ENCODE results near the gene PTPN14. TPM values are rescaled to one million over a fixed set of nuclear protein-coding genes. Genes with fewer than 3 reads are reported as not detected.

Gene PTPN14
- total RNA-seq, 6 experiments from 2014 or later: 1.6 to 4.6 (median 2.1) TPM

DNA sequence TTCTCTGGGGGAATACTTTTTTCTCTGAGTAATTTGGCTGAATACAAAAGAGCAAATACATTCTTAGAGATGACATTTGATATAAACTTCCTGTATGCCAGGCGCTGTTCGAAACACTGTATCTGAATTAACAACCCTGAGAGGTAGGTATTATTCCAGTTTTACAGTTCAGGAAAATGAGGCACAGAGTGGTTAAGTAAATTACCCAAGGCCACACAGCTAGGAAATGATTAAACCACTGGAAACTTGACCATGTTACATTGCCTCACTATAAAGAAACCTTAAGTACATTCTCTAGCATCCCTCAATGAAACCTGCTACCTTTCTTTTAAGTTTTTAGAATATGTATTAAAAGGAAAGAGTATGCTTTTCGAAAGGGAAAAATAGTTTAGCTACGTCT, 215.8 kb downstream of the PTPN14 start:
- Histone ChIP-seq H3K4me1 (no peaks in the 10 kb centered on the region), H3K4me3 (no peak overlapping the region), H3K27me3 (no peaks in the 10 kb centered on the region), H3K9me3 (no peaks in the 10 kb centered on the region), H3K27ac (no peak overlapping the region), H3K36me3 (peaks cover 0 to under 1% (median 0%) of the 10 kb centered on the region in 4 donors)
- TF ChIP-seq CTCF (IDR thresholded peaks at IDR 0.05): no peak
- TF ChIP-seq POLR2A (IDR thresholded peaks at IDR 0.05): no peak
- 92% methylated on average over 4 of the region's 4 CpGs for WGBS (ENCODE audit: insufficient coverage, low coverage, low lambda C conversion rate, missing lambda C conversion rate)
- intact Hi-C loops (cut with DNase I): no loop called here
- DNase-seq: no peak
- no peak for ATAC-seq

GRCh38 chr1:214332946-214333798, 218.2 kb downstream of the PTPN14 start:
- Histone ChIP-seq H3K9me3 (no peaks in the 10 kb centered on the region), H3K27ac (no peak overlapping the region), H3K27me3 (no peaks in the 10 kb centered on the region), H3K36me3 (peaks cover 0 to 8% (median 0%) of the 10 kb centered on the region in 4 donors), H3K4me1 (no peaks in the 10 kb centered on the region), H3K4me3 (no peak overlapping the region)
- ATAC-seq (peak; percentile 18 to 40 (median 32)), DNase-seq (no peak)
- TF ChIP-seq POLR2A (IDR thresholded peaks at IDR 0.05) (no peak), CTCF (IDR thresholded peaks at IDR 0.05) (peak; percentile 62 to 79 (median 71))
- WGBS (ENCODE audit: insufficient coverage, low coverage, low lambda C conversion rate, missing lambda C conversion rate): 35% methylated on average over 2 of the region's 6 CpGs
- intact Hi-C loops (cut with DNase I): loop anchor here in 1 of 2 donors (5.0 kb wide), 1 partner anchor 116 kb away; no protein-coding TSS in a partner anchor

GRCh38 chr1:214331827-214332423, 219.5 kb downstream of the PTPN14 start:
- 63% methylated on average over 5 of the region's 9 CpGs for WGBS (ENCODE audit: insufficient coverage, low coverage, low lambda C conversion rate, missing lambda C conversion rate)
- H3K36me3 ChIP-seq: peaks cover 0 to 8% (median 0%) of the 10 kb centered on the region in 4 donors

DNA sequence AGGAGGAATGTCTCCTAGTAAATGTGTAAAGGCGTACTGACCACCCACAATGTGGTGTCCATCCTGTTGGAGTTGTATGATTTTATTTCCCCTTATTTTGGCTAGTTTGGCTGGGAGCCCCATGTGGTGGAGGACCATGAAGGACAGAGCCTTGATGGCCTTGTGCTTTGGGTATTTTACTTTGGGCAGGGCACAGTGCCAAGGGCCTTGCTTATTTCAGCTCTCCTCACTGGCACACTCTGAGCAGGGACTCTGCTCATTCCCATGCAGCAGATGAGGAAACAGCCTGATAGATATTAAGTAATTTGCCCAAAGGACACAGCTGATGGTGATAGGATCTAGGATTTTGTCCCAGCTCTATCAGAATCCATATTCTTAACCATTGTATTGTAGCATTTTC, 220.2 kb downstream of the PTPN14 start:
- Histone ChIP-seq H3K9me3 (no peaks in the 10 kb centered on the region), H3K36me3 (peaks cover 0 to 8% (median 0%) of the 10 kb centered on the region in 4 donors), H3K4me1 (no peaks in the 10 kb centered on the region), H3K4me3 (no peak overlapping the region), H3K27ac (no peak overlapping the region), H3K27me3 (no peaks in the 10 kb centered on the region)
- no peak for TF ChIP-seq POLR2A (IDR thresholded peaks at IDR 0.05)
- TF ChIP-seq CTCF (IDR thresholded peaks at IDR 0.05): no peak
- peak in 1 of 3 donors; percentile 54 for DNase-seq
- 85% methylated on average over 1 of the region's 1 CpG for WGBS (ENCODE audit: insufficient coverage, low coverage, low lambda C conversion rate, missing lambda C conversion rate)
- intact Hi-C loops (cut with DNase I): loop anchor here in 1 of 2 donors (5.0 kb wide), 1 partner anchor 114 kb away; no protein-coding TSS in a partner anchor
- no peak for ATAC-seq

More at GRCh38 chr1:214331827-214332423, 219.5 kb downstream of the PTPN14 start:
- intact Hi-C loops (cut with DNase I): loop anchor here in 1 of 2 donors (5.0 kb wide), 1 partner anchor 115 kb away; no protein-coding TSS in a partner anchor
- Histone ChIP-seq H3K4me3 (no peak overlapping the region), H3K4me1 (no peaks in the 10 kb centered on the region), H3K27ac (no peak overlapping the region), H3K27me3 (no peaks in the 10 kb centered on the region), H3K9me3 (no peaks in the 10 kb centered on the region)
- TF ChIP-seq POLR2A (IDR thresholded peaks at IDR 0.05): no peak
- peak; percentile 50 to 73 (median 68) for TF ChIP-seq CTCF (IDR thresholded peaks at IDR 0.05)
- ATAC-seq (peak; percentile 26 to 60 (median 38)), DNase-seq (no peak)
